CD1c-positive myeloid dendritic cell (primary cell): ENCODE data around the gene PPEF1.
"Not testable (repeated sequence)": the region's sequence is repeated elsewhere in the genome, so short reads cannot be mapped to it uniquely, and the experiment has no call there.

Experiments used
- DNase-seq: peaks from one replicate; pipeline ENCODE4 v3.0.0-alpha.2; 2016; ENCODE audit errors: extremely low spot score

Gene PPEF1

DNA sequence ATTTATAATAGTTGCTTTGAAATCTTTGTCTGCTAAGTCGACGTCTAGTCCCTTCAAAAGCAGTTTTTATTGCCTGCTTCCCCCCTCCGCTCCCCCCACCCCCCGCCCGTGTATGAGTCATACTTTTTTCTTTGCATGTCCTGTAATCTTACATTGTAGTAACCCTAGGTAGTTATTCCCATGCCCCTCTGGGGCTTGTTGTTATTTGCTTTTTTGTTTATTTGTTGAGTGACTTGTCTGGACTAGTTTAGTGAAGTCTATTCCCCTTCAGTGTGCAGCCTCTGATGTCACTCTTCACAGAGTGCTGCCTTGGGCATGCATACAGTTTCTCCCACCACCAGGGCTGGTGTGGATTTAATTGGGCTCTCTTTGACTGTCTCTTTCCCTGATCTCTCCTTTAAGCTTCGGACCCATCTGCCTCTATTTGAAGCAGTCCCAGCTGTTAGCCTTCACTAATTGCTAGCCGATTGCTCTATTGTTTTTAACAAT, 86.2 kb downstream of the PPEF1 start:
- no peak for DNase-seq

DNA sequence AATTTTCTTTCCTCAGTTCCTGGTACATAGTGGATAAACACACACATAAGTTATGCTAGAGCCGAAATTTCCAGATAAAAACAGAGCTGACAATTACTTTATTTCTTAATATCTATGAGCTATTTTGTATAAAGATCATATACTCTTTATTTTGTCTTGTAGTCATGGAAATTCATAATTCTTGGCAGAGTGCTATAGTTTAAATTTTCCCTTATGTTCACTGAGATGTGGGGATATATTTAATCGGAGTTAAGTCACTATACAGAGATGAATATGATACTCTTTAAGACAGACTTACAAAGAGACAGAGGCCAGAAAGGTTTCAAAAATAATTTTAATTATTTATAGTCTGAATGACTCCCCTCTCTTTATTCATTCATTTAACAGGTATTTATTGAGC, 89.7 kb downstream of the PPEF1 start:
- no peak for DNase-seq

DNA sequence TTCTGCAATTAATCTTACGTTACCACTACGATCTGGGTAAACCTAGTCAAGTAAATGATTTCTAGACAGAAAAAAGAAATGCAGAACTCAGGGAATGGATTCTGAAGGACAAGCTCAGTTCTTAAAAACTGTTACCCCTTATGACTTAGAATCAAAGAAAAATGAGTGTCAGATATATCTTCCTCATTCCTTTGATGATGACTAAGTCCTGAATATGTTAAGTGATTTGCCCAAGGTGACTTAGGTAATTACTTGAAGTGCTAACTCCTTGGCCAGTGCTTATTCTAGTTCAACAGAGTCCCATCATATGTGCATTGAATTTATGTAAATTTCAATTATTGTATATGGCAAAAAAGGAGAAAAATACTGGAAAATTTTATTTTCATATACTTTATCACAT, 92.5 kb downstream of the PPEF1 start:
- DNase-seq, result no peak

DNA sequence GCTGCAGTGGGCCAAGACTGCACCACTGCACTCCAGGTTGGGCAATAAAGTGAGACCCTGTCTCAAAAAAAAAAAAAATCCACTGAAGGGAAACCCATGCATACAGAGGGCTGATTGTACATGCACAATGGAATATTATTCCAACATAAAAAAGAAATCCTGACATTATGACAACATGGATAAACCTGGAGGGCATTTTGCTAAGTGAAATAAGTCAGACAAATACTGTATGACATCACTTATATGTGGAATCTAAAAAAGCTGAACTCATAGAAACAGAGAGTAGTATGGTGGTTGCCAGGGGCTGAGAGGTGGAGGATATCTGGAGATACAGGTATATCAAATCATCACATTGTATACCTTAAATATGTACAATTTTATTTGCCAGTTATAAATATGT, 102.2 kb downstream of the PPEF1 start:
- DNase-seq, result no peak

DNA sequence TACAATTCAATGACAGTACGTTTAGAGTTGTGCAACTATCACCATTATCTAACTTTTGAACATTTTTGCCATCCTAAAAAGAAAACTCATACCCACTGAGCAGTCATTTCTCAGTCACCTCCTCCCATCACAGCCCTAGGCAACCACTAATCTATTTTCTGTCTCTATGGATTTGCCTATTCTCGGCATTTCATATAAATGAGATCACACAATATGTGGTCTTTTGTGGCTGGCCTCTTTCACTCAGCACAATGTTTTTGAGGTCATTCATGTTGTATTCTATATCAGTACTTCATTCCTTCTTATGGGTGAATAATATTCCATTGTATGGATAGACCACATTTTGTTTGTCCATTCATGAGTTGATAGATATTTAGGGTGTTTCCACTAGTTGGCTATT, 103.0 kb downstream of the PPEF1 start:
- no peak for DNase-seq

DNA sequence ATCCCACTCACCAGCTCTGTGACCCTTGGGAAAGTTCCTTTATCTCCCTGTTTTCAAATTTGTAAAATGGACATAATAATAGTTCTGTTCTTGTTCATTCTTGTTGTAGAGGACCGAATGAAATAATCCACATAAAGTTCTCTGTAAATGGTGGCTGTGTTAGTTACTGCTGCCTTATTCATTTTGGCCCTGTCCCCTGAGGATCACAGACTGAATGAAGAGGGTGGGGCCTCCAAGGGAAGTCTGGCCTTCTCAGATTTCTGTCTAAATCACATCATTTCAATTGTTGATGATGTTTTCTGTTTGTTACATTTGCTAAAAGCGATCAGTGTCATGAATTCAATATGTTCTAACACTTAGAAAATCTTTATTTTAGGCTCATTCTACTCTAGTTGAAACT, 117.9 kb downstream of the PPEF1 start:
- DNase-seq, result no peak

DNA sequence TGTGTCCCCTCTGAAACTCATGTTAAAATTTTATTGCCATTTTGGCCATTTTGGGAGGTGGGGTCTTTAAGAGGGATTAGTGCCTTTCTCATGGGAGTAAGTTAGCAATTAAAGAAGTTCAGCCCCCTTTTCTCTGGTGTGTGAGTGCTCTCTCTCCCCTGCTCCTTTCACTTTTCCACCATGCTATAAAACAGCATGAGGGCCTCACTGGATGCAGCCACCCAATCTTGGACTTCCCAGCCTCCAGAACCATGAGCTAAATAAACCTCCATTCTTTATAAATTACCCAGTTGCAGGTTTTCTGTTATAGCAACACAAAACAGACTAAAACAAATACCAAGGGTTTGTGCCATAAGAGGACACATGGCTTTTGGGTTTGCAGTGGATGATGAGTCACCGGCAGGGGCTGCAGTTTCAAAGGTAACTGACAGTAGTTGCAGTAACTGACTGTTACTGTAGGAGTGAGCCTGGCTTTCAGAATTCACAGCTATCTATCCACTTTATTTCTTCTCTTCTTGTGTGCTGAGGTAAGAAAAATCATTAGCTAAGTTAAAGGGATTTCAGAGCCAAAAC, 121.5 kb downstream of the PPEF1 start:
- DNase-seq, result no peak

DNA sequence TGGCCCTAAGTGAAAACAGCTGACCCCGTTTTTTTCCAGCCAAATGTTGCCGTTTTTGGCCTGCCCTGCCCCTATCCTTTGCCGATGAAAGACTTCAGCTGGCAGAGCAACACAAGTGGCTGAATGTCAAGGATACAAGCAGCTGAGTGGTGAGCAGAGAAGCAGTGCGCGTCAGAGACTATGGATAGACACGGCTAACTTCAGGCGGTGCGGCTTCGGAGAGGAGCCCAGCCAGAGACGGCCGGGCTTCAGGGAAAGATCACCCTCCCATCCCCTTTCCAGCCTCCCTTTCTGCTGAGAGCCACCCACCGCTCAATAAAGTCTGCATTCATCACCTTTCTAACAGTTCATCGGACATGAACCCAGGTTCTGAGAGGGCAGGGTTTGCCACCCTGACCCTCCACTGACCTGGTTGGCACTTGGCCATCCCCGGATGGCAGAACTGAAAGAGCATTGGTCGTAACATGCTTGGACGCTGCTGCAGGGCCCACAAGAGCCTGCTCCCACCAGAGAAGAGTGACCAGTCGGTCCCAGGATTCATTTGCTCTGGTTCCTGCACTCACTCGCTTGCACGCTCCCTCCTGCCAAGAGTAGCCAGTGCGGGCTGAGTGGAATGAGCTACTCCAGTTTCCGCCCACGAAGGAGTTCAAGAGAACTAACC, 125.8 kb downstream of the PPEF1 start:
- no peak for DNase-seq

DNA sequence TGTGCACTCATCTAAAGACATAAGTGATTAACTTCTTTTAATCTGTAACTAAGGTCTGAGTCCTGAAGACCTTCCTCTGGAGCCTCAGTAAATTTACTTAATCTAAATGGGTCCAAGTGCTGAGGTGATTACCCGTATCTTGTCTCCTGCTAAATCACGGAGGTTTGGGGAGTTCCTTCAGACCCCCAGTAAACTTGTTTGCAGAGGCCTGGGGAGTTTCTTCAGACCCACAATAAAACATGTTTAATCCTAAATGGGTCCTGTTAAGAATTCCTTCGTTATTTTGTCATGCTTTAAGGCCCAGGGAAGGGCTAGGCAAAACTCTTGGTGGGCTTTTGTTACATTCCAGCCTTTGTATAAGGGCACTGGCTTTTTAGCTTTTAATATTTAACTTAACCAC, 140.5 kb downstream of the PPEF1 start:
- not testable (repeated sequence) for DNase-seq

DNA sequence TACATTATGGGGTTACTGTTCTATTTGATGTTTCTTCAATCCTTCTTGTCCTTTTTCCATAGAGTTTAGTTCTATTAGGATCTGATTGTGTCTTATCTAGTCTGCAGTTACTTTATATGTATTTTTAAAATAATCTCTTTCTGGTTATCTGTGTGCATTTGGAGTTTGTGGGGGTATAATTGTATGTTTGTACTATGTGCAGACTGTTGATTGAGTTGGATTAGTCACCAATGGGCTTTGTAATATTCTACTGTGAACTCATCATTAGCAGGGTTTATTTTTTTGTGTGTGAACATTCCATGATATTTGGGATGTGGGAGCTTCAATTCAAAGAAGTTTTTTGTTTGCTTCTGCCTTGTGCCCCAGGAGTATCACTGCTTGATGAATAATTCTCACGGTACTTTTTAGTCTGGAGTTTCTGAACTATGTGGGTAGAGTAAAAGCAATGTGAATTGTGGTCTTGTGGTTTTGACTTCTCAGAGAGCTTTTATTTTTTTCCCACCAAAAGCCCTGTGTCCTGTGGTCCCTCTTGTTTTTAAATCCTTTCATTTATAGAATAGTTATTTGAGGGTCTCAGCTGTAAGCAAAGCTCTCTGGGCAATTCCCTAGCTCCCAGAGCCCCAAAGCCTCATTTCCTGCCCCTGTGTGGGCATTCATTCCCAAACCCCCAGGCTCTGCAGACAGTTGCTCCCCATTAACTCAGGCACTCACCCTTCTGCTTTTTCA, 148.6 kb downstream of the PPEF1 start:
- no peak for DNase-seq

DNA sequence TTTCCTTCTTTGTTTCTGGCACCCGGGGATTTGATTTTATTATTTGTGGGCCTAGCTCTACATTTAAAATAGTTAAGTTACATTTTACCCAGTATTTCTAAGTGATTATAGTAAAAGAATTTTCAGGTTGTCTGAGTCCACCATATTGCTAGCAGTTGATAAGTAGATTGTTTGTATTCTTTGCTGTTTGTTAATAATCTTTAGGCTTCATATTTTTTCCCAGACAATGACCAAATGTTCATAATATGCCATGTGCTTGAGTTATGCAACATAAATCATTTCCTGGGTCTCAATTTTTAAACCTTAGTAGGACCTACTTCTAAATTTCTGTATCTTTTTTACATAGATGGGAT, 149.2 kb downstream of the PPEF1 start:
- no peak for DNase-seq

DNA sequence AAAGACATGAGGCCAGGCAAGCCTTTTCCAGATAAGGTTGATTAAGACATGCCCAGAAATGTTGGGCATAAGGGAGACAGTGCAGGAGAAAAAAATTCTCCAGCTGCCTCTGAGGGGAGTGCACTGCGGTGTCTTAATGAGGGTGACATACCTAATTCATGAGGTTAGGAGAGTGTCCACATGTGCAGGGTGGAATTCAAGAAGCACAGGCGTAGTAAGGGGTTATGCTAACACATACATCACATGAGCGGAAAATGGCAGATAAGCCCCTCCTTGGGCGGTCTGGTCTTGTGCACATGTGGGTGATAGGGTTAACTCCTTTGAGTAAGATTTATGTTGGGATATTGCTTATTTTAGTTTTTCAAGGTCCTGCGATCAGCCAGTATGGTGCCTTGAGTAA, 154.1 kb downstream of the PPEF1 start:
- no peak for DNase-seq

DNA sequence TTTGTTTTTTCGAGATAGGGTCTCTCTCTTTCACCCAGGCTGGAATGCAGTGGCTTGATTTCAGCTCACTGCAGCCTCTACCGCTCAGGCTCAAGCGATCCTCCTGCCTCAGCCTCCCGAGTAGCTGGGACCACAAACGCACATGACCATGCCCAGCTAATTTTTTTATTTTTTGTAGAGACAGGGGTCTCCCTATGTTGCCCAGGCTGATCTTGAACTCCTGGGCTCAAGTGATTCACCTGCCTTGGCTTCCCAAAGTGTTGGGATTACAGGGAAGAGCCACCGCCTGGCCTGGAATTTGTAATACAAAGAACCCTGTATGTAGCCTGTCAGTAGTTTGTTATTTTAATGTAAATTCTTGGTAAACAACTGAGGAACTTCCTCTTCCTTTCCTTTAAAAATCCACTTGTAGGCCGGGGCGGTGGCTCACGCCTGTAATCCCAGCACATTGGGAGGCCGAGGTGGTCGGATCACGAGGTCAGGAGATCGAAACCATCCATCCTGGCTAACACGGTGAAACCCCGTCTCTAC, 157.0 kb downstream of the PPEF1 start:
- no peak for DNase-seq

DNA sequence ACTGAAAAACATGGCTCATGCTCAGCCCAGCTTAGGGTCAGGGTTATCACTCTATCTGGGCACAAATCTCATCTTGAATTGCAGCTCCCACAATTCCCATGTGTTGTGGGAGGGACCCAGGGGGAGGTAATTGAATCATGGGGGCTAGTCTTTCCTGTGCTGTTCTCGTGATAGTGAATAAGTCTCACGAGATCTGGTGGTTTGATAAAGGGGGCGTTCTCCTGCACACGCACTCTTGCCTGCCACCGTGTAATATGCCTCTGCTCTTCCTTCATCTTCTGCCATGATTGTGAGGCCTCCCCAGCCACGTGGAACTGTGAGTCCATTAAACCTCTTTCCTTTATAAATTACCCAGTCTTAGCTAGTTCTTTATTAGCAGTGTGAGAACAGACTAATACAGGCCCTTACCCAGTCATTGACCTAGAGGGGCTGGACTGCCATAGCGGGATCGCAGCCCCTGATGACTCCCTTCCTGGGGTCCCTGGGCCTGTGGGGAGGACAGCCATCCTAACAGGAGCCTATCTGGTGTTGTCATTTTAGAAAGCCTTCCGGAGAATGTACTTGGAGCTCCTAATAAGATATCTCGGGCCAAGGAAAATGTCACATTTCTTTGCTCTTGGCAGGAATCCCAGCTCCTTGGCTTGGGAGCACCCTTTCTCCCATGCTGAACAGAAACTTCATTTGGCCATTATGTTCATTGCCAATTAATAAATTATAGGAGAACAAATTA, 163.9 kb downstream of the PPEF1 start:
- no peak for DNase-seq

DNA sequence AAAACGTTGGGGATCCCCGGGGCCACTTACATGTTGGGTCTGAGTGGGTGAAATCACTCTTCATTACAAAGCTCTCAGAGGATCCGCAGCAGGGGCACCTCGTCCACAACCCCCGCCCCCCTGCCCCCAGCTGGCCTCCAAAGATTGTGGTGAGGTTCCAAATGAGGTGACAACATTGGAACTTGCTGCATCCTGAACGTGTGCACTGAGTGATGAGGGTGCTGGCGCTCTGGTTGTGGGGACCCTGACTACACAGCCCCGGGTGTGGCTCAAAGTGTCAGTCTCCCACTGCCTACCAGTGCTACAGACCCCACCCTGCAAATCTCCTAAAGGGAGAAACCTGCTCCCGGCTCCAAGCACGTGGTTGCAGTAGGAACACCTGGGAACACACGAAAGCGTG, 164.5 kb downstream of the PPEF1 start:
- no peak for DNase-seq

DNA sequence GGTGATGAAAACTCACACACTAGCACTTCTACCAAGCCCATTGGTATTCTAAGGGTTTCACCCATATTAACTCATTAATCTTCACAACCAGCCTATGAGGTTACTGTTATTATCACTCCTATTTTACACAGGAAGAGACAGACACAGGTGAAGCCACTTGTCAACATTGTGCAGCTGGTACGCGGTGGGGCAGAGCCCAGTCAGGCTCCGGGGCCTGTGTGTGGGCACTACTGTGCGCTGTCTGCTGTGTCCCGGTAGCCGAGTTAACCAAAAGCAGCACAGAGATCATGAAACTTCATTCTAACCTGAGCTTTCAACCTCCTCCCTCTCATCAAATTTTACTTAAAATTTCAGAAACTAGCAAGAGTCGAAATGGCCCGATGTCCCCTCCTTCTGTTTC, 165.2 kb downstream of the PPEF1 start:
- DNase-seq, result no peak

DNA sequence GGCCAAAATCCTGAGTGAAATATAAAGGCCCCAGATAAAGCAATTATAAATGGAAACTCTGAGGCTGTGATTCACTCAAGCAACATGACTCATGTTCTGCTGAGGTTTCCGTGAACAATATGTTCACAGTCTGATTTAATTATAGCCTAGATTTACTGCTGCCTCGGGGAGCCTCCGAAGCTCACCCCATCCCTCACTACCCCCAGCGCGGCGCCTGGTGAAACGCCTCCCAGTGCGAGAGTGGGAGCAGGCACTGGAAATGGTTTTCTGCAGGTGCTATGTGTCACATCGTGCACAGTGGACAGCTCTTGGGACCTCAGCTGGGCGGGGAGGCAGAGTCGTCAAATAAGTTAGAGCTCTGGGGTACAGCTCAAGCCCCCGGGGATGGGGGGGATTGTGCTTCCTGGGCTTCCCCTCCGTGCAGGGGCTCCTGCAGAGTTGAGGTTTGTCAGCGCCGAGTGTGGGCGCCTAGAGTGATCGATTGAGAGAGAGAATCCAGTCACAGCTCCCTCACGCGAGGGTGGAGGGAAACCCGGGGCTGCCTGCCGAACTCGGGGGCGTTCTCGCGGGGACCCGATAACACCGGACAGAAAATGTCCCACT, 165.8 kb downstream of the PPEF1 start:
- no peak for DNase-seq

DNA sequence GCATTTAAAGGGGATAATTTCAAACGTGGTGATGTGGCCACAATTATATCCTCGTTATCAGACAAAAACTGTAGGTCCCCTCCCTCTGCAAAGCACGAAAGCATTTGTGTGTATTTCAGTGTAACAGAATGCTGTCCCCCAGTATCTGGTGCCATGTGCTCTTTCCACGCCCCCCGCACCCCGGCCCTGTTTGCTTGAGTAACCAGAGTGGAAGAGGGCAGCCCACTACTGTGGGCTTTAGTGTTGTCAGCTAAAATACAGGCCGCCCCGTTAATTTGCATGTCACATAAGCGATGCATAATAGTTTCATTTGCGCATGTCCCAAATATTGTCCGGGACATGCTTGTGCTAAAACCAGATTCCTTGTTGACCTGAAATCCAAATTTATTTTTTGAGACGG, 166.4 kb downstream of the PPEF1 start:
- no peak for DNase-seq

DNA sequence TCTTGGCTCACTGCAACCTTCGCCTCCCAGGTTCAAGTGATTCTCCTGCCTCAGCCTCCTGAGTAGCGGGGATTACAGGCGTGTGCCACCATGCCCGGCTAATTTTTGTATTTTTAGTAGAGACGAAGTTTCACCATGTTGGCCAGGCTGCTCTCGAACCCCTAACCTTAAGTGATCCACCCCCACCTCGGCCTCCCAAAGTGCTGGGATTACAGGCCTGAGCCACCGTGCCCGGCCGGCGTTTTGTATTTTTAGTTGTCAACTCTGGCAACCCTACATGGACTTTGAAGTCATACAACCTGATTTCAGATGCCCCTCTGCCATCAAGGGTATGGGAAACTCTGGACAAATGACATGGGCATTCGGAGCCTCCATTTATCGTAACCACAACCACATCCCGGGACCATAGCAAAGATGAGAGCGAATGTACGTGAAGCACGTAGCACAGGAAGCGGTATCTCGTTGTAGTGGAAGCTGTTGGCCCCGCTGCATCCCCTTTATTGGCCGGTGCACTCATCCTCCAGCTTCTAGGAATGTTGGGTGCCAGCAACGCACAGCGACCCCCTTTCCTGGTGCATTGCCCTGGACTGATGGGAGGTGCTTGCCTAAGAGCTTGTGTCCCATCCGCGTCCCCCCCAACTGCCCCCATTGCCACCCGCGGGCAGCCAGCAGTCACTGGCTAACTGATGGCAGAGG, 167.3 kb downstream of the PPEF1 start:
- no peak for DNase-seq

DNA sequence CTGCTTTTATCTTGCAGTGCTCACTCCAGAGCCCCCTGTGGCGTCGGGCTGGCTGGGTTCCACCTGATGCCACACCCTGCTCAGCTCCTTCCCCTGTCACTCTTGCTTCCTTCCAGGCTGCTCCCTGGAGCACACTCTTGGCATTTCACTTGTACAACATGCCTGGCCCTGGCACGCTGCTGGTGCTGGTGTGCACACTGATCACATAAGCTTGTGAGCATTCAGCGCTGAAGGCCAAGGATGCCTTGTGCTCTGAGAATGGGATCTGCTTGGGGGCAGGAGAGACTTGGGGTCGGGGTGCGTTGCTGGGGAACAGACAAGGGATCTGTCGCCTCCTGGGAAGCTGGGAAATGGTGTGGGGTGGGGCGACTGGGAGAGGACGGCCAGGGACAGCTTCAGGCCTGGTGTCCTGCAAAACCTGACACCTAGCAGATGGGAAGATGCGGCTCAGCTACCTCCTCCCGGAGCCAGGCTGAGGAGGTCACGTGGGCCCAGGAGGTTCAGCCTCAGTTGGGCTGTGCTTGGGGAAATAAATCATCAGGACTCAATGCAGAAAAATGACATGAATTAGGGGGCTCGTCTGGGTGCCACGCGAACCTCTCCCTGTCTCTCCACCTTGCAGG, 167.9 kb downstream of the PPEF1 start:
- DNase-seq, result no peak

DNA sequence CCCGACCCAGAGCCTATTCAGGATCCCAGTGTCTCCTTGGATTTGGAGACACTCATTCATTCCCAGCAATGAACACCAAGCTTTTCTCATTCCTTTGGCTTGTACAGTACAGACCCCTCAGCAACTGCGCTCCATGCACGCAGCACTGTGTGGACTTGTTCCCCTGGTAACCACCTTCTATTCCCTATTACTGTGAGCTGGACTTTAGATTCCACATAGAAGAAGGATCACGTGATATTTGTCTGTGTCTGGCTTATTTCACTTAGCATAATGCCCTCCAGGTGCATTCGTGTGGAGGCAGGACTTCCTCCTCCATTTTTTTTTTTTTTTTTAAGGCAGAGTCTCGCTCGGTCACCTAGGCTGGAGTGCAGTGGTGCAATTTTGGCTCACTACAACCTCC, 170.0 kb downstream of the PPEF1 start:
- DNase-seq, result no peak
